Measurements from ENCODE around the gene ZNF467.

Gene ZNF467

GRCh38 chr7:149769915-149770314, 3.5 kb downstream of the ZNF467 start:
- DNase-seq: no peak

- DNase-seq: no peak
Observed at GRCh38 chr7:149768931-149769330, 4.5 kb downstream of the ZNF467 start.

DNA sequence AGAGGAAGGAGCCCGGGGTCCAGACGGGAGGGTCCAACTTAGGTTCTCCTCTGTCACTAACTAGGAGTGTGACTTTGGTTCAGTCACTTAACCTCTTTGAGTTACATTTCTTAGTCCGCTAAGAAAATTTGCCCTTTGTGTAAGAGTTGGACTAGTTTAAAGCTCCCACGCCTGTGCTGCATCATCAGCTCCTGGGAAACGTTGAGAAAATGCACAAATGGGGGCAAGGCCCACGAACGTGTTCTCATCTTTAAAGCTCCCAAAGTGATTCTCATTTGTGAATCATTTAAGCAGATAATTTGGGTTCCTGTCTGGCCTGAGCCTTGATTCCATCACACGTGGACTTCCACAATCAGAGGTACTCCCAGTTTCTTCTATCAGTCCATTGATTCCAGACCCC, 6.3 kb downstream of the ZNF467 start:
- no peak for DNase-seq

DNA sequence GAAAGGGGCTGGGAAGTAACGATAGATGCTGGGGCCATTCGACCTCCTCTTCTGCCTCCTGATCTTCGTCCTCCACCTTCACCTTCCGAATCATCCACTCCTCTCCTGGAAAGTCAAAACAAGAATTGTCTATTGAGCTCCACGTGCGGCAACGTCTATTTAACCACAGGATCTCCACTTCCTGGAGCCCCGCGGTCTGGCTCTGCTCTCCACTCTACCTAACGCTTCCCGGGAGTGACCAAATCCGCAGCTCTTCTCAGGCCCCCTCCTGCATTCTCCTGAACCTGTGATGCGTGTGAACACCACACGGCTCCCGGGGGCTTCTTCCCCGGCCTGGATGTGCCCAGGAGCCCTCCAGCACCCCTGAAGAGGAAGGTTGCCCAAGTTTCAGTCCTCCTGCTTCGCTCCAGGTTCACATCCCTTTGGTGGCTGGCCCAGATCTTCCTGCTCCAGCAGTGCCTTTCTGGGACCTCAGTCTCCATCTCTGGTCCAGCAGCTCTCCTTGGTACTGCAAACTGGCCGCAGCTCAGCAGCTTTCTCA, 7.2 kb downstream of the ZNF467 start:
- no peak for DNase-seq

- no peak for DNase-seq
Observed at GRCh38 chr7:149765399-149766121, 7.8 kb downstream of the ZNF467 start.

DNA sequence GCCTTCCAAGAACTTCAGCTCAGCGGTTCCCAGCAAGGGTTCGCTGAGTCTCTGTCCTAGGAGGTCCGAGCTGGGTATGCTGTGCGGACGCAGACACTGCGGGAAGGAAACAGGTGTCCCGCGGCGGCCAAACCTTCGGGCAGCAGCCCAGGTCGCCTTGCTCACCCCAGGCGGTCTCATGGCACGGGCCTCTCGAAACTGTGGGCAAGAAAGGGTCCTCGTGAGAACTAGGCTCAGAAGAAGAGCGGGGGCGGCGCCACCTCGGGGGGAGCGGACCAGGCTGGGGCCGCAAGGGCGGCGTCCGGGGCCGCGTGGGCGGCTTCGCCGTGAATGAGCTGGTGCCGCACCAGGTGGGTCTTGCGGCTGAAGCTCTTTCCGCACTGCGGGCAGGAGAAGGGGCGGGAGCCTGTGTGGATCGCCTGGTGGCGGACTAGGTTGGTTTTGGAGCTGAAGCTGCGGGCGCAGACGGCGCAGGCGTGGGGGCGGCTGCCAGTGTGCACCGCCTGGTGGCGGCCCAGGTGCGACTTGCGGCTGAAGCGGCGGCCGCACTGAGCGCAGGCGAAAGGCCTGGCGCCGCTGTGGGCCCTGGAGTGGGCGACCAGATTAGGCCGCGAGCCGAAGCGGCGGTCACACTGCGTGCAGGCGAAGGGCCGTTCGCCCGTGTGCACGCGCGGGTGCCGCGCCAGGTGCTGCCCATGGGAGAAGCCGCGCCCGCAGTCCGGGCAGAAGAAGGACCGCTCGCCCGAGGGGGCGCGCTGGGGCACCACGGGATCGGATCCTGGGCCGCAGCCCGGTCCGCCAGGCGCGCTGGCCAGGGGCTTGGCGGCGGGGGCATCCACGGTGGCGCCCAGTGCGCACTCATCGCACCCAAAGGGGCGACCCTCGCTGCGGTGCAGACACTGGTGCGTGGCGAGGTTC, 8.6 kb downstream of the ZNF467 start:
- DNase-seq: no peak

GRCh38 chr7:149763563-149764240, 9.7 kb downstream of the ZNF467 start:
- DNase-seq: no peak

DNA sequence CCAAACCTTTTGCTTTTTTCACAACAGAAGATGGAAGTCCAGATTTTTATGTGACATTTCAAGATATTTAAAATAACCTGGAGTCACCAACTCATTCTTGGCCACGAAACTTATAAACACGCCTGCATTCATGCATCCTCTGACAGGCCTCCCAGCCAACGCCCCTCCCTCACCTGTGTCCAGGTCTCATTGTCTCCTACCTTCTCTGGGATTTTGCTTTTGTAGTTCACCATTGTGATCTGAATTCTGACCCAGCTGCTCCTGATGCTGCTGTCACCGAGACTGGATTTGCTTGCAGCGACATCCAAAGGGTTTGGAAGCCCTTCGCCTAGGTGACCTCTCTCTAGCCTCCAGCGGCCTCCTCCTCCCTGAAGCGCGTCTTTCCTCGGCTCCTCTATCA, 10.8 kb downstream of the ZNF467 start:
- no peak for DNase-seq

GRCh38 chr7:149762089-149762488, 11.3 kb downstream of the ZNF467 start:
- DNase-seq: no peak

GRCh38 chr7:149761307-149761706, 12.1 kb downstream of the ZNF467 start:
- DNase-seq: no peak

DNA sequence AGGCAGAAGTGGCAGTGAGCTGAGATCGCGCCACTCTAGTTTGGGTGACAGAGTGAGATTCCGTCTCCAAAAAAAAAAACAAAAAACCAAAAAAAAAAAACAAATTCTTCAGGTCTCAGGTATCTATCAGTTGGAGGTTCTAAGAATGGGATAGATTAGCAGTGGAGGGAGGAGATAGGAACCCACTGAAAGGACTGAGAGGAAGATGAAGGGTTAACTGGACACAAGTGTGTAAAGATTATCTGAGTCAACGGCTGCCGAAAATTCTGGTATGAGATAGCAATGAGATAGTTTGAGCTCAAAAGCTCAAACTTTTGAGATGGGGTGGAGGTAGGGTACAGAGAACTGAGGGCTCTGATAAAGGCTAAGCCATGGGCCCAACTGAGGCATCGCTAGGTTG, 12.8 kb downstream of the ZNF467 start:
- DNase-seq: no peak

GRCh38 chr7:149759093-149759860, 14.1 kb downstream of the ZNF467 start:
- no peak for DNase-seq

- DNase-seq: peak; percentile 12
Observed at GRCh38 chr7:149753375-149754233, 19.8 kb downstream of the ZNF467 start.

GRCh38 chr7:149752646-149753045, 20.7 kb downstream of the ZNF467 start:
- DNase-seq: no peak

DNA sequence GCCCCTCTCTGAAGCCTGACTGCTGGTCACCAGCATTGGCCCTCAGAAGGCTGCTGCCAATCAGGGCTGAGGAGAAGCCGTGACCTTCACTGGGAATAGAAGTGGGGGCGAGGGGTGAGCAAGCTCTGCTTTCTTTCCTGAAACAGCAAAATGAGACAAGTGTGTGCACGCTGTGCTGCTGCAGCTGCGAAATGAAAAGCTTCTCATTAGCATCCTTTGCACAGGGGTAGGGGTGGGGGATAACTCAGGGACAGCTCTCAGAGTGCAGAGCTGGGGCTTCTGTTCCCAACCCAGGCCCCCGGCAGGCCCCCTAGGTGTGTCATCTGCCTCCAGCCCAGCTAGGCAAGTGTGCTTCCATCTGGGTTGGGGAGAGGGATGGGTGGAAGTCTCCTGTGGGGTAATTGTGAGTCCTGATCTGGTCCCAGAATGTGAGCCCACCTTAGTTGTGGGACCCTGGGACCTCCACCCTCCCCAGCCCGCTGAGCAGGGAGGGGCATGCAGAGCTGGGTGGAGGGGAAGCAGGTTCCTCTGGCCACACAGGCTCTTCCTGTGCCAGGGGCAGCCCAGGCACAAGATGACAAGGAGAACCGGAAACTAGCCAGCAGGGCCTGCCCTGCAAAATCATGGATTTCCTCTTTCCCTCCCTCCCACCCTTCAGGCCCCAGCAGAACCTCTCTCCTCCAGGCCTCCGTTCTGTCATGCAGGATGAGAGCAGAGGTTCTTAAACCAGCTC, 22.2 kb downstream of the ZNF467 start:
- DNase-seq: no peak

DNA sequence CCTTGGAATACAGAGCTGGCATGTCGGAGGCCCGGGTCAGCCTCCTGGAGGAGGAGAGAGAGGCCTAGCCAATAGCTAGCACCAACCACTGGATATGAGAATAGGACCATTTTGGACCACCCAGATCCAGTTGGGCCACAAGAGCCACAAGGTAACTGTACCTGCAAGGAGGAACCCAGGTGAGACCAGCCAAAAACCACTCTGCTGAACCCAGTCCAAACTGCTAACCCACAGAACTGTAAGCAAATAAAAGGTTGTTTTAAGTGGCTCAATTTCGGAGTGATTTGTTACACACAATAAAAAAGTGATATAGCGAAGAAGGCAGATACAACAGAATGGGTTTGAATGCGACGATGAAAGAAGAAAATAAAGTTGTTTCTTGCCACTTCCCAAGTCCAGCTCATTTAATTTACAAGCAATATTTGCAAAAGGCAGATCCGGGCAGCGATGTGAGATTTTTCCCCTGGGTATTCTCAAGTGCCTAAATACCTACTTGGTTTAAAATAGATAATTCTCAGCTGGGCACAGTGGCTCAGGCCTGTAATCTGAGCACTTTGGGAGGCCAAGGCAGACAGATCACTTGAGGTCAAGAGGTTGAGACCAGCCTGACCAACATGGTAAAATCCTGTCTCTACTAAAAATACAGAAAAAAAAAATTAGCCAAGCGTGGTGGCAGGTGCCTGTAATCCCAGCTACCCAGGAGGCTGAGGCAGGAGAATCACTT, 23.1 kb downstream of the ZNF467 start:
- no peak for DNase-seq

DNA sequence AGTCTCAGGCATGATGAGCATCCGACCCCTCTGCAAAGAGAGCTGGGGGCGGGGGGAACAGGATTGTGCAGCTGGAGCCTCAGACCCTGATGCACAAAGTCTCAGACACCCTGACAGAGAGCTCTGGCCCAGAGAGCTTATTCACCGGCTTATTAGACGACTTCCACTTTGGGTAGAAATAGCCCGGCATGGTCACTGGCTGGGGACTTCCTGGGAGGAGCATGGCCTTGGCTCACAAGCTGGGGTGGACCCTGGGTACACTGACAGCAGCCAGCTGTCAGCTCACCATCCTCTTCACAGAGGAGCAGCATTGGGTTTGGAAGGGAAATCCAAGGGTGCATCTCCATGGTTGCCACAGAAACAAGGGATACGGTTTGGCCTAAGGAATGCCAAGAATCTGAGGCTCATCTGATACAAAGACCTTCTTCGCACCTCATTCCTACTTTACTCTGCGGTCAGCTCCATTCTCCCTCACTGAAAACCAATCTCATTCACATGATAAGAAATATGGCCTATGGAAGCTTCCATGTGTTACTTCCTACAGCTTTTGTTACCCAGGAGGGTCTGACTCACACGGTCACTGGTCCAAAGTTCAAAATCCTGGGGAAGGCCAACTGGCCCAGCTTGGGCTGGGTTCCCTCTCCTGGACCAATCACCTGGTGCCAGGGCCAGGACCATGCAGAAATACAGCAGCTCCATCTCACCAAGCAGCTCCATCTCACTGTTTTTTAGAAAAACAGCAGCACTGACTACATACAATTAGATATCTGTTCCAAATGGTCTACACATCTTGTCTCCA, 25.1 kb downstream of the ZNF467 start:
- no peak for DNase-seq

- no peak for DNase-seq
Observed at GRCh38 chr7:149743476-149744255, 29.7 kb downstream of the ZNF467 start.
